ENCODE measurements around the gene KRTAP10-6.

Gene KRTAP10-6

DNA sequence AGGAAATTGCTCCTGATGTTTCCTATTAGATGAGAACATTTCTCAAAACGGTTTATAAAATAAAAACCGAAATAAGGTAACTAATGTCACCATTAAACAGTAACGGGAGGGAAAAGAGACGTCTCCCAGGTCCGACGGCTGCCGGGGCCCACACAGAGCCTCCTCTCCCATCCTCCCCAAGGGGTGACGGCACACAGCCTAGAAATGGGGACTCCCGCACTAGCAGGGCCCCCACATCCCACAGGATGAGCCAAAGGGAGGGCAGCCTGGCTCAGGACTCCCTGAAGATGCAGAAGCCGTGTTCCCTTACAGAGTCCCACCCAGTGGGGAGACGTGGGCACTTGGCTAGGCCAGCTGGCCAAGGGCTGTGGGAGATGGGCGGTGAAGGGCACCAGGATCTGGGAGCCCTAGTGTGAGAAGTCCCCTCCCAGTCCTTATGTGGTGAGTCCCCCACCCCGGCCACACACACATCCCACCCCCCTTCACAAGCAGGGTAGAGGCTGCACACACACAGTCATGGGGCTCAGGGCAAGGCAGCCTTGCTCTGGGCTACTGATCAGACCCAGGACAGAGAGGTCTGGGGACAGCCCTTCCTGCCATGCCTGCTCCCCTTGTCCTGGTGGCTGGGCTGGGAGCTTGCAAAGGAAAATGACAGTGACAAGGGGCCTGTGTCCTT is 37.0 kb downstream of the KRTAP10-6 start:
- Histone ChIP-seq H3K27me3 (ENCODE audit: insufficient read depth, poor library complexity, severe bottlenecking) (peaks cover 22% of the 10 kb centered on the region), H3K4me3 (replicated peaks; ENCODE audit: insufficient read depth, low read length) (no peak overlapping the region), H3K27ac (replicated peaks) (no peak overlapping the region)
- TF ChIP-seq POLR2AphosphoS5 (IDR thresholded peaks at IDR 0.05; ENCODE audit: low read depth) (no peak), SPI1 (IDR thresholded peaks at IDR 0.05; ENCODE audit: borderline replicate concordance, low read depth) (no peak), GABPA (IDR thresholded peaks at IDR 0.05; ENCODE audit: low read depth) (no peak)
- TF ChIP-seq, protein P1, sequence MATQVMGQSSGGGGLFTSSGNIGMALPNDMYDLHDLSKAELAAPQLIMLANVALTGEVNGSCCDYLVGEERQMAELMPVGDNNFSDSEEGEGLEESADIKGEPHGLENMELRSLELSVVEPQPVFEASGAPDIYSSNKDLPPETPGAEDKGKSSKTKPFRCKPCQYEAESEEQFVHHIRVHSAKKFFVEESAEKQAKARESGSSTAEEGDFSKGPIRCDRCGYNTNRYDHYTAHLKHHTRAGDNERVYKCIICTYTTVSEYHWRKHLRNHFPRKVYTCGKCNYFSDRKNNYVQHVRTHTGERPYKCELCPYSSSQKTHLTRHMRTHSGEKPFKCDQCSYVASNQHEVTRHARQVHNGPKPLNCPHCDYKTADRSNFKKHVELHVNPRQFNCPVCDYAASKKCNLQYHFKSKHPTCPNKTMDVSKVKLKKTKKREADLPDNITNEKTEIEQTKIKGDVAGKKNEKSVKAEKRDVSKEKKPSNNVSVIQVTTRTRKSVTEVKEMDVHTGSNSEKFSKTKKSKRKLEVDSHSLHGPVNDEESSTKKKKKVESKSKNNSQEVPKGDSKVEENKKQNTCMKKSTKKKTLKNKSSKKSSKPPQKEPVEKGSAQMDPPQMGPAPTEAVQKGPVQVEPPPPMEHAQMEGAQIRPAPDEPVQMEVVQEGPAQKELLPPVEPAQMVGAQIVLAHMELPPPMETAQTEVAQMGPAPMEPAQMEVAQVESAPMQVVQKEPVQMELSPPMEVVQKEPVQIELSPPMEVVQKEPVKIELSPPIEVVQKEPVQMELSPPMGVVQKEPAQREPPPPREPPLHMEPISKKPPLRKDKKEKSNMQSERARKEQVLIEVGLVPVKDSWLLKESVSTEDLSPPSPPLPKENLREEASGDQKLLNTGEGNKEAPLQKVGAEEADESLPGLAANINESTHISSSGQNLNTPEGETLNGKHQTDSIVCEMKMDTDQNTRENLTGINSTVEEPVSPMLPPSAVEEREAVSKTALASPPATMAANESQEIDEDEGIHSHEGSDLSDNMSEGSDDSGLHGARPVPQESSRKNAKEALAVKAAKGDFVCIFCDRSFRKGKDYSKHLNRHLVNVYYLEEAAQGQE (IDR thresholded peaks at IDR 0.05; ENCODE audit: insufficient replicate concordance, low read depth): no peak
- TF ChIP-seq, protein P2, sequence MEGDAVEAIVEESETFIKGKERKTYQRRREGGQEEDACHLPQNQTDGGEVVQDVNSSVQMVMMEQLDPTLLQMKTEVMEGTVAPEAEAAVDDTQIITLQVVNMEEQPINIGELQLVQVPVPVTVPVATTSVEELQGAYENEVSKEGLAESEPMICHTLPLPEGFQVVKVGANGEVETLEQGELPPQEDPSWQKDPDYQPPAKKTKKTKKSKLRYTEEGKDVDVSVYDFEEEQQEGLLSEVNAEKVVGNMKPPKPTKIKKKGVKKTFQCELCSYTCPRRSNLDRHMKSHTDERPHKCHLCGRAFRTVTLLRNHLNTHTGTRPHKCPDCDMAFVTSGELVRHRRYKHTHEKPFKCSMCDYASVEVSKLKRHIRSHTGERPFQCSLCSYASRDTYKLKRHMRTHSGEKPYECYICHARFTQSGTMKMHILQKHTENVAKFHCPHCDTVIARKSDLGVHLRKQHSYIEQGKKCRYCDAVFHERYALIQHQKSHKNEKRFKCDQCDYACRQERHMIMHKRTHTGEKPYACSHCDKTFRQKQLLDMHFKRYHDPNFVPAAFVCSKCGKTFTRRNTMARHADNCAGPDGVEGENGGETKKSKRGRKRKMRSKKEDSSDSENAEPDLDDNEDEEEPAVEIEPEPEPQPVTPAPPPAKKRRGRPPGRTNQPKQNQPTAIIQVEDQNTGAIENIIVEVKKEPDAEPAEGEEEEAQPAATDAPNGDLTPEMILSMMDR (IDR thresholded peaks at IDR 0.05; ENCODE audit: insufficient read depth, low read length): no peak
- DNase-seq (ENCODE audit: low read depth in 1 of 2, low spot score in 1 of 2): no peak

DNA sequence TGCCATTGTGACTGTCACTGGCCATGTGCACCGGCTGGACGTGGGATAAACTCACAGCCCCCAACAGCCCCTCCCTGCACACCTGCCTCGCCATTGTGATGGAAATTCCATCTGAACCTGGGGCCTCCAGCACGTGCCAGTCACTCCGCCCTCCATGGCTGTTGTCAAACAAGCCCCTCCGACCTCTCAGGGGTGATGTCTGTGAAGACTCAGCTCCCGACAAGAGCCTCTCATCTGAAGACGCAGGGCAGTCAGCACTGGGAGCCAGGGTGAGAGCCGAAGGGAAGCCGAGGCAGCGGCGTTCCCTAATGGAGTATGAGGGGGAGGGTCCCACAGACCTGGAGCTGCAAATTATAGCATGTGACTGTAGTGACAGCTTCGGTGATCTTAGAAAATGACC is 39.6 kb downstream of the KRTAP10-6 start:
- Histone ChIP-seq H3K27me3 (ENCODE audit: insufficient read depth, poor library complexity, severe bottlenecking) (peaks cover 22% of the 10 kb centered on the region), H3K27ac (replicated peaks) (no peak overlapping the region), H3K4me3 (replicated peaks; ENCODE audit: insufficient read depth, low read length) (no peak overlapping the region)
- TF ChIP-seq SPI1 (IDR thresholded peaks at IDR 0.05; ENCODE audit: borderline replicate concordance, low read depth): no peak
- TF ChIP-seq, protein P1 (IDR thresholded peaks at IDR 0.05; ENCODE audit: insufficient replicate concordance, low read depth): no peak
- TF ChIP-seq, protein P2 (IDR thresholded peaks at IDR 0.05; ENCODE audit: insufficient read depth, low read length): no peak
- no peak for TF ChIP-seq POLR2AphosphoS5 (IDR thresholded peaks at IDR 0.05; ENCODE audit: low read depth)
- DNase-seq (ENCODE audit: low read depth in 1 of 2, low spot score in 1 of 2): no peak

DNA sequence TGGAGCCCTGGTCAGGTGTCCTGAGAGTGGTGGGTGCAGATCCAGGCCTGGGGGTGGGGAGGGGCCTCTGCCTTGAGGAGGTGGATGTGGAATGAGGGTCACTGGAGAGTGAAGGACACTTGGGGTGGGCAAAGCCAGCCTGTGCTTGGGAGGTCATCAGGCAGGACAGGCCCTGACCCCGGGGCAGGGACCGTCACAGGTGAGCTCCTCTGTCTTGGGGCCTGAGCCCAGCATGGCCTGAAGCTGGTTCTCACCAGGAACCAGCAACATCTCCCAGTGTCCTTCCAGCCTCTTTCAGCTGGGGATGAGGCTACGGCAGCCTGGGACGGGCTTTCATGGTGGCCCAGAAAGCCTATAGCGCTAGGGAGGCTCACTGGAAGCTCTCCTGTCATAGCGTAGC is 40.2 kb downstream of the KRTAP10-6 start:
- DNase-seq (ENCODE audit: low read depth in 1 of 2, low spot score in 1 of 2): no peak
- Histone ChIP-seq H3K4me3 (replicated peaks; ENCODE audit: insufficient read depth, low read length) (no peak overlapping the region), H3K27me3 (ENCODE audit: insufficient read depth, poor library complexity, severe bottlenecking) (peaks cover 18% of the 10 kb centered on the region), H3K27ac (replicated peaks) (no peak overlapping the region)
- TF ChIP-seq, protein P1 (IDR thresholded peaks at IDR 0.05; ENCODE audit: insufficient replicate concordance, low read depth): no peak
- TF ChIP-seq, protein P2 (IDR thresholded peaks at IDR 0.05; ENCODE audit: insufficient read depth, low read length): no peak
- TF ChIP-seq POLR2AphosphoS5 (IDR thresholded peaks at IDR 0.05; ENCODE audit: low read depth) (no peak), GABPA (IDR thresholded peaks at IDR 0.05; ENCODE audit: low read depth) (no peak), SPI1 (IDR thresholded peaks at IDR 0.05; ENCODE audit: borderline replicate concordance, low read depth) (no peak)

Data from HL-60 (cell line).